NCI-H510A (cell line): ENCODE measurements around the gene TNNT3.

Experiments
- DNase-seq: peaks from one replicate; lab custom pipeline; 2025; lab: John Stamatoyannopoulos, UW

Gene TNNT3

DNA sequence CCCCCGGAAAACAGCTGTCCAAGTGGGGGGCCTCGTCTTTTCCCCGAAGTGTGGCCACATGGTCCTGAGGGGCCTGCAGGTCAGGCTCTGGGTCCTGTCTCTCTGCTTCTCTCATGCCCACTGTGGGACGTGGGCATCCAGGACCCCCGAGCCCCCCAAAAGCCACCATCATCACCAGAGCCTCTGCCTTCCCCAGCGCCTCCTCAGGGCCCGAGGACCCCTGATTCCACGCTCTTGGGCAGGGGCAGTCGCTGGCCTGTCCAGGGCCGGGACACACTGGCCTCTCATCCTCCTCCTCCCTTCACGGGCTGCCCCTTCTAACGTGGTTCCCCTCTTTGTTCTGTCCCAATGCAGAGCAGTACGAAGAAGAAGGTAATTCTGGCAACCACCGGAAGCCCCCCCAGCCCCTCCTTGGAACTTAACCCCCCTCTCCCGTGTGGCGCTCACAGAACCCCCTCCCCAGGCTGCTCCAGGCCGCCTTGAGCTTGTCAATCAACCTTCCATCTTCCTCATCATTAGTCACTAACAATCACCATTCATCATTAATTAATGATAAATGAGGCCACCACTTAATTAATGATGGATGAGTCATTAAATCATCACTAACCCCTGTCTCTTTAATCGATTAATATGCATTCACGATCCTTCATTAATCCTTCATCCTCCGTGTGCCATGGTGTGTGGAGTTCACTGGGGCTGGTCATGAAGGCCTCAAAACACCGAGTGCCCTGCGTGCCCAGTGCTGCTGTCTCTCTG lies 3.9 kb downstream of the TNNT3 start:
- DNase-seq, result no peak

GRCh38 chr11:1924181-1924580 lies 4.7 kb downstream of the TNNT3 start:
- DNase-seq, result no peak

DNA sequence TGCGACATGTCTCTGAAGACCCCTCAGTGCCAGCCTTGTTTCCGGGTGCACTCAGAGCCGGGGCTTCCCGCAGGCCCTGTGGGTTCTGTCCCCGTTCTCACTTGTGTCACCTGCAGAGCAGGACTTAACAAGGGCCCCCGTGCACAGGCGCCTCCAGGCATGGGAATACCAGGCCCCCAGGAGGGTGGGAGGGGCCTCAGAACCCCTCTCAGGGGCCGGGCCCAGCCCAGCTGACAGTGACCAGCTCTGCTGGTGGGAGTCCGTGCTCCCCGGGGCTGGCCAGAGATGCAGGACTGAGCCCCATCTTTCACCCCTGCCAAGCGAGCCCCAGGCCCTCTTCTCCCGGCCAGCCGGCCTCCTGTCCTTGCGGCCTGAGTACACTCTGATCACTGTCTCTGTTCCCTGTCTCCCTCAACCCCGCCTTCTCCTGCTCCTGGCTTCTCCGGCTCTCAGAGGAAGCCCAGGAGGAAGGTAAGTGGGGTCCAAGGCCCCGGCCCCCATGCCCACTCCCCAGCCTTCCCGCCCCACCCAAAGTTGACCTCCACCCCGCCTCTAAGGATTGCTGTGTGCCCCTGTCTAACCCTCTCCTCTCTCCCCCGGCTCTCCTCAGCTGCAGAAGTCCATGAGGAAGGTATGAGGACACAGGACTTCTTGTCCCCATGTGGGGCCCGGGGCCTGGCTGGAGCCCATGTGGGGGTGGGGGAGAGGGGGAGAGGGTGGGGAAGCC lies 5.3 kb downstream of the TNNT3 start:
- no peak for DNase-seq

- DNase-seq, result no peak
These were observed 6.1 kb downstream of the TNNT3 start for GRCh38 chr11:1925373-1926155.

- DNase-seq, result no peak
These were observed 6.9 kb downstream of the TNNT3 start for GRCh38 chr11:1926156-1927025.

- no peak for DNase-seq
These were observed 7.7 kb downstream of the TNNT3 start for GRCh38 chr11:1927026-1927847.

DNA sequence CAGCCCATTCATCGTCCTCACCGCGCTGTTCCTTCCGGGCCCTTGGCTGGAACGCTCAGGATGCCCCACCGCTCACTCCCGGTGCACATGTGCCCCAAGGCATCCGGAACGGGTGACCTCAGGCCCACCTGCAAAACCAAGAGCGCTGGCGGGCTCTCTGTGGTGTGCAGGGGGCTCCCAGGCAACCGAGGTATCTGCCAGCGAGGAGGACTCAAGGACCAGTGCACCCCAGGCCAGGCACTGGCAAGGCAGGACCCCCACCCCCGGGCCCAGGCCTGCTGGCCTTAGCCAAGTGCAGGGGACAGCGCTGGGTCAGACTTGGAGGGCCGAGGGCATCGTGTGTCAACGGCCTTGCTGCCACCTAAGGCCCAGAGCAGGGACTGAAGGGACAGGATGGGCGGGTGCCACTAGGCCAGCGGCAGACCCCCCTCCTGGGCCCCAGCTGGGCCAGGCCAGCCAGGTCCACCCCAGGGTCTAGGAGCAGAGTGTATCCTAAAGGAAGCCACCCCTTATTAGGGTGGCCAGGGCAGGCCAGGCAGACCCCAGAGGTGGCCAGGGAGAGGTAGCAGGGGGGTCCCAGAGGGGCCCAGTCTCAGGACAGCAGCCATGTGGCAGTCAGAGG lies 8.5 kb downstream of the TNNT3 start:
- no peak for DNase-seq

DNA sequence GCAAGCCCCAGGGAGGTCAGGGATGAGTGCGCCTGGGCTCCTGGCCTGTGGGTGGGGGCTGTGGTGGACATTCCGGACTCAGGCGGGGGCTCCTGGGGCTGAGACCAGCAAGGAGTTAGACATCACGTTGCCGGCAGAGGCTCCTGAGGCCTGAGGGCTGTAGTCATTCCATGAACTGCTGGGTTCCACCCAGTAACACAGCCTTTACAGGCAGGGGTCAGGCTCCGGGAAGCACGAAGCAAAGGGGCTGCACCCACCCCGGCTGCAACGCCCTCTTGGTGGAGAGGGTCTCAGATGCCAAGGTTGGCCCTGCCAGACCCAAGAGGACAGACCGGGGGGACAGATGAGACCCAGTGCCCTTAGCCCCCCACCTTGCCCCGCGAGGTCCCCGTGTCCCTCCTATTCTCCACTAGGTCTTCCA lies 9.0 kb downstream of the TNNT3 start:
- DNase-seq, result no peak

GRCh38 chr11:1928891-1929541 lies 9.5 kb downstream of the TNNT3 start:
- DNase-seq, result no peak

DNA sequence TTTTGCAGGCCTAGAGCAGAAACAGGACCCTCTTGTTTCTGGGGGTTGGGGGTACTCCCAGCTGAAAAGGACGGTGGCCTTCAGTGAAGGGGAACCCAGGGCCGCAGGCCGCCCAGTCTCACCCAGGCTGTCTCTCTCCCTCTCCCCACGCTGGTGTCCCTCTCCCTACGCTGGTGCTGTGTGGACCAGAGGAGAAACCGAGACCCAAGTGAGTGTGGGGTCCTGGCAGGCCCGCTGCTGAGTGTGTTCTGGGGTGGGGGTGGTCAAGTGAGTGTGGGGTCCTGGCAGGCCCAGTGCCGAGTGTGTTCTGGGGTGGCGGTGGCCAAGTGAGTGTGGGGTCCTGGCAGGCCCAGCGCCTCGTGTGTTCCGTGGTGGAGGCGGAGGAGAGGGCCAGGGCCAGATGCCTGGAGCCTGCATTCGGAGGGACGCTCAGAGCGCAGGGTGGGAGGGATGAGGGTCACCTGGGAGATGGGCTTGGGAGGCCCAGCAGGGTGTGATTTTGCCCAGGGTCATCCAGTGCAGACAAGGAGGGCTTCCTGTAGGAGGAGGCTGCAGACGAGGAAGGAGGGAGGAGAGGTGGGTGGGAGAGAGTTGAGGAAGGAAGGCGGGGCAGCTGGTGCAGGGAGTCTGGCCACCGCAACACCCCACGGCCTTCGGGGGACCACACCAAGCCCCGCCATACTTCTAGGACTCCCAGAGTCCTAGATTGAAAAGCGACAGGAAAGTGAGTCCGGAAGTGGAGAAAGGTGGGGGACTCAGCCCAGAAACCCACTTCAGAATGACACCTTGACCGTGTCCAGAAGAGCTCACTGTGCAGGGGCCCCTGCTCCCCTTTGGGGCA lies 10.3 kb downstream of the TNNT3 start:
- no peak for DNase-seq

DNA sequence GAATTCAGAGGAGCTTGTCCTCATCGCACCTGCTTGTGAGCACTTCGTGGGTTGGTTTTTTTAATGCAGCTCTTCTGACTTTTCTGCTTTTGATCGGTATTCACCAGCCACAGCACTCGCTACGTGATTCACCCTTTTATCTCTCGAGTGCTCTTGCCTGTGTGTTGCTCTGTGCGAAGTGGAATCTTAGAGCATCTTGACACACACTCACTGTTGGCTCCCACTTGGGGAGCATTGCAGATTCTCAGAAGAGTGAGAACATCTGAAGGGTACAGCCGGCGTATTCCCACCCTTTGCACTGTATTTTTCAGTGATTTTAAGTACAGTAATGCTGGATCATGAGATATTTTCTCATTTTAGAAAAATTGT lies 10.9 kb downstream of the TNNT3 start:
- DNase-seq, result no peak

DNA sequence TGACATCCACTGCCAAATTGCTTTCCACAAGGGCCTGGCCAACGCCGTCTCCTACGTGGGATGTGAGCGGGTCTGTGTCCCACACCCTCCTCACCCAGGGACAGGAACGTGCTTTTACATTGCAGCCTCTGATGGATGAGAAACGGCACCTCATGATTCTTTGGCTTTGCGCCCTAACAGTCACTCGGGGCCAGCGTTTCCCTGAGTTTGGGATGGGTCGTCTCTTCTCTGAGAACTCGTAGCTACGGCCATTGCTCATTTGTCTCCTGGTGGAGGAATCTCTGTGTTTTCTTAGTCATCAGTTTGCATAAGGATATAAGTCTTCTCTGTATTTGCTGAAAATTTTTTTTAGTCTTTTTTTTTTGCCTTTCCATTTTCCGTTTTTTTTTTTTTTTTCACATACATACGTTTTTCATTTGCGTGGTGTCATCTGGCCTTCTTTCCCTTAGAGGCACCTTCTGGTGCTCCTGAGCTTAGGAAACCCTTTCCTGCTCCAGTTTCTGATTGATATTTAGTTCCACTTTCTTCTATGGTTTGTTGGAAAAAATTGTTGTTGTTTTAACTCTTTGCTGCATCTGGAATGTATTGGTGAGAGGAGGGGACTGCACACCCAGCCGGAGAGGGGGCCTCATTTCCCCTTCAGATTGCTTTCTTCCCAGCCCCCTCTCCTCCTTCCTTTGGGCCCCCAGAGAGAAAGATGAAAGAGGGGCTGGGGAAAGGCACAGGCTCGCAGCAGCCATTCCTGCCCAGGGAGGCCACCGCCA lies 12.0 kb downstream of the TNNT3 start:
- DNase-seq, result no peak

GRCh38 chr11:1932105-1932480 lies 12.6 kb downstream of the TNNT3 start:
- no peak for DNase-seq

GRCh38 chr11:1932681-1933080 lies 13.2 kb downstream of the TNNT3 start:
- no peak for DNase-seq

DNA sequence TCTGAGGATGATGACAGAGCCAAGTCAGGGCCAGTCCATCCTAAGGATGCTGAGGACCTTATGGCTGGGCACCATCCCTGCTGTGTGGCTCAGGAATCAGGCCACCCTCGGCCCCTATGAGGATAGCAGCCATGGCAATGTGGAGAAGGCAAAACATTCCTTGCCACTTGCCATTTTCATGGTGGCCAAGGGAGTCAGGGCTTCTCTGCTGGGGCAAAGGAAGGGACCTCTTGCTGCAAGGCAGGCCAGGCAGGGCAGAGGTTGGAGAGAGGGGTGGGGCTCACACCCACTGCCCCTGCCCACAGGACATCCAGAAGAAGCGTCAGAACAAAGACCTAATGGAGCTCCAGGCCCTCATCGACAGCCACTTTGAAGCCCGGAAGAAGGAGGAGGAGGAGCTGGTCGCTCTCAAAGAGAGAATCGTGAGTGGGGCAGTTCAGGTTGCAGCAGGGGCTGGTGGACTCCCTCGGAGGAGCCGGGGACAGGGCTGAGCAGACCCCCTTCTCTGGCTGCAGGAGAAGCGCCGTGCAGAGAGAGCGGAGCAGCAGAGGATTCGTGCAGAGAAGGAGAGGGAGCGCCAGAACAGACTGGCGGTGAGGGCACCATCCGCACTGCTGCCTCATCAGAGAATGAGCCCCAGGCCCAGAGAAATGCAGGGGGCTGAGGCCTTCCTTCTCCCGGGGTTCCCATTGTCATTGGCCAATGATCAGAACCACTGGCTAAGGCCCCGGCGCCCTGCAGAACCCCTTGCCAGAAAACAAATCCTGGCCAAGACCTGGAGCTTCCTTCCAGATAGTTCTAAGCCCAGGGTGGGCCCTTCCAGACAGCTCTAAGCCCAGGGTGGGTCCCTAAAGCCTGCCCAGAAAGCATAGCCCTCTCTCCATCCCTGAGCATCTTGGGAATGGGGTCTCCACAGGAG lies 14.2 kb downstream of the TNNT3 start:
- DNase-seq, result no peak

DNA sequence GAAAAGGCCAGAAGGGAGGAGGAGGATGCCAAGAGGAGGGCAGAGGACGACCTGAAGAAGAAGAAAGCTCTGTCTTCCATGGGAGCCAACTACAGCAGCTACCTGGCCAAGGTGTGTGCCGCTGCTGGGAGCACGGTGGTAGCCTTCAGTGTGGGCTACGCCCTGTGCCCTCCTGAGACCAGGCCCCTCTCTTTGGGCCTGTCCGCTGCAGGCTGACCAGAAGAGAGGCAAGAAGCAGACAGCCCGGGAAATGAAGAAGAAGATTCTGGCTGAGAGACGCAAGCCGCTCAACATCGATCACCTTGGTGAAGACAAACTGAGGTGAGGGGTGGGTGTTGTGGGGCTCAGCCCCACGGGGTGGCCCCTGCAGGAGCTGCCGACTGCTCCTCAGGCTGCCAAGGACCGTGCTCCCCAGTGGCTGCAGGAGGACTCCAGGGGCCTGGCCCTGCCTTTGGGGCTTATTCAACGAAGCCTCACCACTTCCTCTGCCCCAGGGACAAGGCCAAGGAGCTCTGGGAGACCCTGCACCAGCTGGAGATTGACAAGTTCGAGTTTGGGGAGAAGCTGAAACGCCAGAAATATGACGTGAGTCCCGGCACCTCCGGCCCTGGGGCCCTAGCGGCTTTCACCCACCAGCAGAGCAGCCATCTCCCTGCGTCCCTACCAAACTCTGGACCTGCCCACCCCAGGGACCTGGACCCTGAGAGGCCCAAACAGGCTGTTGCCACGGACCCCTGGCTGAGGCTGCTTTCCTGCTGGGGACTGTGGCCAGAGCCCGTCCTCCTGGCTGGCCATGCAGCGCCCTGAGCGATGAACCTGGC lies 15.0 kb downstream of the TNNT3 start:
- no peak for DNase-seq
